ENCODE measurements around the gene GRIP1. TPM values are rescaled to one million over a fixed set of nuclear protein-coding genes. Genes with fewer than 3 reads are reported as not detected.

Gene GRIP1
- total RNA-seq, 1 donor: 1.7 TPM

DNA sequence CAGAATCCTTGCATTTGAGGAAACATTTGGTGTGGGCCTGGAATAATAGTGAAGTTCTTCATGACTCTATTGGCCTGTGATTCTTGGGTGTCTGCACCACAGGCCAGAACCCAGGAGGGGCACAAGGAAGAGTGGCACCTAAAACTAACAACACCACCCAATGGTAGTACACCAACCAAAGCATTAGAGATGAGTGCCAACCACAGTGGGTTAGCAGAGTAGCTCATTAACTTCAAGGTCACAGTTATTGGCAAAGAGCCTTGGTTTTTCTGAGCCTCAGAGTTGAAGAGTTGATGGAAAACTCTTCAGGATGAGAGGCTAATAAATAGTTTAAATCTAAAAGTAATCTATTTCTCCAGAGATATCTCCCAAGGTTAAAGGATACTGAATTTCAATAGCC is 319.6 kb downstream of the GRIP1 start:
- DNase-seq (ENCODE audit: low read depth): no peak
- no peak overlapping the region for H3K4me3 ChIP-seq (ENCODE audit: low read depth, low read length)
- TF ChIP-seq CTCF (IDR thresholded peaks at IDR 0.05; ENCODE audit: insufficient read depth, low read depth, low read length): no peak

DNA sequence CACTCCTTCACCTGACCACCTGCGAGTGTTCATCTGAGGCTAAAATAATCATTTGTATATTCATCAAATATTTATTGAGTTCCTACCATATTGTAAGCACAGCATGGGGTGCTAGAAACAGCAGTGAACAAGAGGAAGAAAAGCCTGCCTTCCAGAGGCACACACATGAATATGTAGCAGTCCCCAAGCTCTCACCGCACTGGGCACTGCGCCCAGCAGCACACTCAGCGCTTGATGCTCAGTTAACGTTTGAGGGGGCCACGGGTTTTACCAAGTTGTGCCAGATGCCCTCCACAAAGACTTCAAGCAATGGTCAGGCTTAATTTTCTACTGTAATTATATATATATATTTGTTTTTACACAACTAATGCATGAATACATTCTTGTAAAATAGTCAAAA is 324.6 kb downstream of the GRIP1 start:
- H3K4me3 ChIP-seq (ENCODE audit: low read depth, low read length): no peak overlapping the region
- no peak for DNase-seq (ENCODE audit: low read depth)
- no peak for TF ChIP-seq CTCF (IDR thresholded peaks at IDR 0.05; ENCODE audit: insufficient read depth, low read depth, low read length)

GRCh38 chr12:66352899-66353298 is 326.0 kb downstream of the GRIP1 start:
- no peak for TF ChIP-seq CTCF (IDR thresholded peaks at IDR 0.05; ENCODE audit: insufficient read depth, low read depth, low read length)
- no peak overlapping the region for H3K4me3 ChIP-seq (ENCODE audit: low read depth, low read length)
- no peak for DNase-seq (ENCODE audit: low read depth)

- no peak overlapping the region for H3K4me3 ChIP-seq (ENCODE audit: low read depth, low read length)
- DNase-seq (ENCODE audit: low read depth): peak; percentile 16
- TF ChIP-seq CTCF (IDR thresholded peaks at IDR 0.05; ENCODE audit: insufficient read depth, low read depth, low read length): peak; percentile 39
These were observed 326.7 kb downstream of the GRIP1 start for GRCh38 chr12:66352197-66352596.

- TF ChIP-seq CTCF (IDR thresholded peaks at IDR 0.05; ENCODE audit: insufficient read depth, low read depth, low read length): no peak
- DNase-seq (ENCODE audit: low read depth): no peak
- H3K4me3 ChIP-seq (ENCODE audit: low read depth, low read length): no peak overlapping the region
These were observed 327.6 kb downstream of the GRIP1 start for GRCh38 chr12:66351301-66351700.

GRCh38 chr12:66345956-66346355 is 332.9 kb downstream of the GRIP1 start:
- DNase-seq (ENCODE audit: low read depth): no peak

More at GRCh38 chr12:66345956-66346355, 332.9 kb downstream of the GRIP1 start:
- no peak overlapping the region for H3K4me3 ChIP-seq (ENCODE audit: low read depth, low read length)
- TF ChIP-seq CTCF (IDR thresholded peaks at IDR 0.05; ENCODE audit: insufficient read depth, low read depth, low read length): no peak

Measured in fibroblast of villous mesenchyme (primary cell).